DOHH2 (cell line): ENCODE measurements around the gene GPR85.

ENCODE experiments used
- H3F3A ChIP-seq: fragments of 200-600 bp; sonication (generic), shearing (Covaris generic); 2 replicates; pipeline ENCODE4 v1.6.0; 2016; ENCODE audit warnings: antibody characterized with exemption, mild to moderate bottlenecking; ENCODE audit not compliant: control insufficient read depth, insufficient read depth
- H3K27ac ChIP-seq: fragments of 200-600 bp; sonication (generic); 2 replicates; pipeline ENCODE4 v1.5.1; 2014; ENCODE audit warnings: low read depth, mild to moderate bottlenecking, low read length, moderate library complexity
- H3K27me3 ChIP-seq: fragments of 200-600 bp; sonication (generic); 2 replicates; pipeline ENCODE4 v1.6.1; 2014; ENCODE audit warnings: mild to moderate bottlenecking, low read length, mixed read lengths; ENCODE audit not compliant: control insufficient read depth
- H3K36me3 ChIP-seq: fragments of 200-600 bp; sonication (generic); 2 replicates; pipeline ENCODE4 v1.6.1; 2014; ENCODE audit warnings: mild to moderate bottlenecking, low read length, moderate library complexity, mixed read lengths; ENCODE audit not compliant: control insufficient read depth
- H3K4me1 ChIP-seq: fragments of 200-600 bp; sonication (generic); 2 replicates; pipeline ENCODE4 v1.6.1; 2014; ENCODE audit warnings: mild to moderate bottlenecking, low read length, mixed read lengths; ENCODE audit not compliant: control insufficient read depth
- H3K4me2 ChIP-seq: fragments of 200-600 bp; sonication (generic); 2 replicates; pipeline ENCODE4 v1.6.0; 2014; ENCODE audit warnings: mild to moderate bottlenecking, low read length, moderate library complexity
- H3K4me3 ChIP-seq: fragments of 200-600 bp; sonication (generic); 2 replicates; pipeline ENCODE4 v1.5.1; 2014; ENCODE audit warnings: mild to moderate bottlenecking, low read length, mixed read lengths
- H3K79me2 ChIP-seq: fragments of 200-600 bp; sonication (generic); 2 replicates; pipeline ENCODE4 v1.6.1; 2014; ENCODE audit warnings: mild to moderate bottlenecking, low read length, mixed read lengths; ENCODE audit not compliant: control insufficient read depth
- H3K9me2 ChIP-seq: fragments of 200-600 bp; sonication (generic); replicated peaks from 2 replicates; pipeline ENCODE4 v1.6.1; 2014; ENCODE audit warnings: mild to moderate bottlenecking, low read length, mixed read lengths; ENCODE audit not compliant: control insufficient read depth
- H3K9me3 ChIP-seq: fragments of 200-600 bp; sonication (generic); 2 replicates; pipeline ENCODE4 v1.6.1; 2014; ENCODE audit warnings: antibody characterized with exemption, low read length, mixed read lengths; ENCODE audit not compliant: control insufficient read depth, insufficient read depth
- H4K20me1 ChIP-seq: fragments of 200-600 bp; sonication (generic); 2 replicates; pipeline ENCODE4 v1.6.0; 2014; ENCODE audit warnings: low read depth, mild to moderate bottlenecking, antibody characterized with exemption, low read length, moderate library complexity; ENCODE audit not compliant: control insufficient read depth, insufficient read depth
- EZH2phosphoT487 ChIP-seq: fragments of 200-600 bp; sonication (generic); IDR thresholded peaks from 2 replicates; pipeline ENCODE4 v1.6.1; 2017; ENCODE audit warnings: borderline replicate concordance, mild to moderate bottlenecking, antibody characterized with exemption, low read length, moderate library complexity, mixed read lengths
- TF ChIP-seq, protein P1 (sequence below): fragments of 200-600 bp; sonication (generic); IDR thresholded peaks from one replicate; pipeline ENCODE4 v1.5.1; 2014; ENCODE audit warnings: antibody characterized with exemption, mild to moderate bottlenecking, low read depth, low read length; ENCODE audit not compliant: poor library complexity, severe bottlenecking

GPR85 gene

DNA sequence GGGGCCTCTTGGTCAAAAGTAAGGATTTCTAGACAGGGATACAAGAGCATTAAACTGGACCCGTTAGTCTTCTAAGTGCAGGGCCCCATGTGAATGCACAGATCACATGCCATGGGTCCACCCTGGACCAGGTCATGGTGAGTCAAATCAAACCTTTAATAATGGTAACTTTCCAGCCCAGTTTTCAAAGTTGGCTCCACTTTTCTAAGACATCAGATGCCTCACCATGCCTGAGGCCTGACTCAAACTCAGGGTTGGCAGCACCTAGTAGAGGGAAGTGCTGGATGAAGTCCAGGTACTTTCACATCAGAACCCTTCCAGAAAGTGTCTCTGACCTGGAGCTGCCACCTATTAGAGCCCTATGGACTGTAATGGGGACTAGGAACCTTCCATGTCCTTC lies 41.4 kb upstream of the GPR85 start:
- H3K79me2 ChIP-seq = no peaks in the 10 kb centered on the region
- no peak overlapping the region for H3K4me2 ChIP-seq
- no peaks in the 10 kb centered on the region for H3K27me3 ChIP-seq
- no peaks in the 10 kb centered on the region for H3K9me2 ChIP-seq
- TF ChIP-seq, protein P1, sequence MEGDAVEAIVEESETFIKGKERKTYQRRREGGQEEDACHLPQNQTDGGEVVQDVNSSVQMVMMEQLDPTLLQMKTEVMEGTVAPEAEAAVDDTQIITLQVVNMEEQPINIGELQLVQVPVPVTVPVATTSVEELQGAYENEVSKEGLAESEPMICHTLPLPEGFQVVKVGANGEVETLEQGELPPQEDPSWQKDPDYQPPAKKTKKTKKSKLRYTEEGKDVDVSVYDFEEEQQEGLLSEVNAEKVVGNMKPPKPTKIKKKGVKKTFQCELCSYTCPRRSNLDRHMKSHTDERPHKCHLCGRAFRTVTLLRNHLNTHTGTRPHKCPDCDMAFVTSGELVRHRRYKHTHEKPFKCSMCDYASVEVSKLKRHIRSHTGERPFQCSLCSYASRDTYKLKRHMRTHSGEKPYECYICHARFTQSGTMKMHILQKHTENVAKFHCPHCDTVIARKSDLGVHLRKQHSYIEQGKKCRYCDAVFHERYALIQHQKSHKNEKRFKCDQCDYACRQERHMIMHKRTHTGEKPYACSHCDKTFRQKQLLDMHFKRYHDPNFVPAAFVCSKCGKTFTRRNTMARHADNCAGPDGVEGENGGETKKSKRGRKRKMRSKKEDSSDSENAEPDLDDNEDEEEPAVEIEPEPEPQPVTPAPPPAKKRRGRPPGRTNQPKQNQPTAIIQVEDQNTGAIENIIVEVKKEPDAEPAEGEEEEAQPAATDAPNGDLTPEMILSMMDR = no peak
- TF ChIP-seq EZH2phosphoT487 = no peak
- H3K27ac ChIP-seq = no peak overlapping the region
- no peaks in the 10 kb centered on the region for H3K9me3 ChIP-seq
- H3K36me3 ChIP-seq = no peaks in the 10 kb centered on the region
- H3F3A ChIP-seq = no peaks in the 10 kb centered on the region
- H3K4me1 ChIP-seq = peaks cover 2% of the 10 kb centered on the region
- no peak overlapping the region for H3K4me3 ChIP-seq
- no peaks in the 10 kb centered on the region for H4K20me1 ChIP-seq

DNA sequence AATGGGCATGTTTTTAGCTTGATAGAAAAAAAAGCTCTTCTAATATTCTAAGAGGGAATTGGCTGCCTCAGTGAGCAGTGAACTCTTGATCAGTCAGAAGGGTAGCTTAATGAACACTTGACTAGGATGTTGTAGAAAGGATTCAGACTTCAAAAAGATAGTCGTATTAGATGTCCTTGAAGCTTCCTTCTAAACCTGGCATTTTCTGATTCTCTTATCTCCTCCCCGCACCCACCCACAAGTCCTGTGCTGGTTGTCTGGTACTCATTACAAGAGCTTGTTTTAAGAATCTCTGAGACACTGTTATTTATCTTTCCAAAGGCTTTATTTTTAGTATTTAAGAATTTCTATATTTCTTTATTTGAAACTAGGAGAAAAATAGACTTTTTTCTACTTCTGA lies 39.1 kb upstream of the GPR85 start:
- H3K9me3 ChIP-seq = no peaks in the 10 kb centered on the region
- no peaks in the 10 kb centered on the region for H3K9me2 ChIP-seq
- no peaks in the 10 kb centered on the region for H3K79me2 ChIP-seq
- no peak overlapping the region for H3K4me2 ChIP-seq
- no peaks in the 10 kb centered on the region for H4K20me1 ChIP-seq
- H3K4me3 ChIP-seq = no peak overlapping the region
- peaks cover 25% of the 10 kb centered on the region for H3K4me1 ChIP-seq
- TF ChIP-seq, protein P1 = no peak
- TF ChIP-seq EZH2phosphoT487 = no peak
- no peaks in the 10 kb centered on the region for H3F3A ChIP-seq
- H3K36me3 ChIP-seq = no peaks in the 10 kb centered on the region
- no peak overlapping the region for H3K27ac ChIP-seq
- H3K27me3 ChIP-seq = no peaks in the 10 kb centered on the region

DNA sequence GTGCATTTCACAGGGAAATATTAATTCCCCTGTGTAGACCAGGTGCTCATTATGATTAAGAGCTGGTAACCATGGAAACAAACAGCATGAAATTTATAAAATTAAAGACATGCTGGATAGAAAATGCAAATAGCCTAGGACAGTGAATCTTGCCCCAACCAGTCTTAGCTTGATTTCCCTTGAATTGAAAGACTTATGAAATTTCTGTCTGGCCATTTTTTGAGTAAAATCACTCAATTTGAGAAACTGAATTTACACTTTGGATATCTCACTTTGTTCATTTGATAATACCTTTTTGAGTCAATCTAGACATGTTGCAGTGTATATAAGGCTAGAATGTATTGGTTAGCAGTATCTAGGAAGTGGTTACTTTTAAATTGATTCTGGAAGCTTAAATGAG lies 36.1 kb upstream of the GPR85 start:
- peaks cover 1% of the 10 kb centered on the region for H3F3A ChIP-seq
- H3K9me3 ChIP-seq = no peaks in the 10 kb centered on the region
- H3K4me2 ChIP-seq = peak overlapping the region; percentile 8
- no peaks in the 10 kb centered on the region for H3K9me2 ChIP-seq
- no peaks in the 10 kb centered on the region for H3K27me3 ChIP-seq
- peaks cover 43% of the 10 kb centered on the region for H3K4me1 ChIP-seq
- H4K20me1 ChIP-seq = no peaks in the 10 kb centered on the region
- no peak overlapping the region for H3K27ac ChIP-seq
- H3K79me2 ChIP-seq = peaks cover 1% of the 10 kb centered on the region
- TF ChIP-seq, protein P1 = no peak
- TF ChIP-seq EZH2phosphoT487 = no peak
- H3K4me3 ChIP-seq = no peak overlapping the region
- H3K36me3 ChIP-seq = peaks cover under 1% of the 10 kb centered on the region

DNA sequence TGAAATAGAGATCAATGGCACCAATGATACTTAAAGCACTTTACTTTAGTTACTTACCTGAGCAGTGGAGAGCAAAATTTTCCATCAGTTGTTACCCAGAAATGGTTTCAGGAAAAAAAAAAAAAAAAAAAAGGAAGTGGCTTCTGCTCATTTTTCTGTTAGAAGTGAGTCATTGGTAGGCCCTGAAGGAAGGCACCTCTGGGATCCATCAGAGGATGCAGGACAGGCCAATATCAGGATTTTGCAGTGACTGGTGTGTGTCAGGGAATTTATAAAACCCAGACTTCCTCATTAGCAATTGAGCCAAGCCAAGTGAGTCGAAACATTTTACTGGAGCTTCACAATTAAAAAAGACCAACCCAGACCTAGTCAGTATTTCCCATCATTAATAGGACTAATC lies 34.0 kb upstream of the GPR85 start:
- Histone ChIP-seq H3K4me3 (no peak overlapping the region), H3K9me2 (no peaks in the 10 kb centered on the region), H3K36me3 (peaks cover 19% of the 10 kb centered on the region), H3K9me3 (no peaks in the 10 kb centered on the region), H3F3A (peaks cover 4% of the 10 kb centered on the region), H3K27me3 (no peaks in the 10 kb centered on the region), H3K79me2 (peaks cover 6% of the 10 kb centered on the region), H3K27ac (no peak overlapping the region), H3K4me2 (no peak overlapping the region), H3K4me1 (peaks cover 54% of the 10 kb centered on the region), H4K20me1 (no peaks in the 10 kb centered on the region)
- TF ChIP-seq, protein P1 = no peak
- no peak for TF ChIP-seq EZH2phosphoT487
